ENCODE data around the gene FGA. TPM values are rescaled to one million over a fixed set of nuclear protein-coding genes. Genes with fewer than 3 reads are reported as not detected.
"Not testable (repeated sequence)": the region's sequence is repeated elsewhere in the genome, so short reads cannot be mapped to it uniquely, and the experiment has no call there.

FGA gene
- total RNA-seq, 2 experiments from 2014 or later = not detected

DNA sequence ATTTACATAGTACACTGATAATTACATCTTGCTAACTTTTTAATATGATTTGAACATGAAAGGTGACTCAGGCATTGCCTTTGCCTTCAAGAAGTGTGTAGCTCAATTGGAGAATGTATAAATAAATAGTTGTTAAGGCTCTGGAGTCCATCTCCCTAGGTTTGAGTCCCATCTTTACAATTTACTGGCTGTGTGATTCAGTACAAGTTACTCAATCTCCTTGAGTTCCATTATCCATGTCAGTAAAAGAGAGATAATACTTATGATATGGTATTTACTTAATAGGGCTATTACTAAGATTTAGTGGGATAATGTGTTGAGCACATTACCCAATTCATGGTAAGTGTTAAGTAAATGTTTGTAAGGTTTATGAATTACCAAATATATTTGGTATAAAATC, 23.8 kb upstream of the FGA start:
- Mint-ChIP-seq H3K9me3 (no peaks in the 10 kb centered on the region), H3K4me3 (no peak overlapping the region)

DNA sequence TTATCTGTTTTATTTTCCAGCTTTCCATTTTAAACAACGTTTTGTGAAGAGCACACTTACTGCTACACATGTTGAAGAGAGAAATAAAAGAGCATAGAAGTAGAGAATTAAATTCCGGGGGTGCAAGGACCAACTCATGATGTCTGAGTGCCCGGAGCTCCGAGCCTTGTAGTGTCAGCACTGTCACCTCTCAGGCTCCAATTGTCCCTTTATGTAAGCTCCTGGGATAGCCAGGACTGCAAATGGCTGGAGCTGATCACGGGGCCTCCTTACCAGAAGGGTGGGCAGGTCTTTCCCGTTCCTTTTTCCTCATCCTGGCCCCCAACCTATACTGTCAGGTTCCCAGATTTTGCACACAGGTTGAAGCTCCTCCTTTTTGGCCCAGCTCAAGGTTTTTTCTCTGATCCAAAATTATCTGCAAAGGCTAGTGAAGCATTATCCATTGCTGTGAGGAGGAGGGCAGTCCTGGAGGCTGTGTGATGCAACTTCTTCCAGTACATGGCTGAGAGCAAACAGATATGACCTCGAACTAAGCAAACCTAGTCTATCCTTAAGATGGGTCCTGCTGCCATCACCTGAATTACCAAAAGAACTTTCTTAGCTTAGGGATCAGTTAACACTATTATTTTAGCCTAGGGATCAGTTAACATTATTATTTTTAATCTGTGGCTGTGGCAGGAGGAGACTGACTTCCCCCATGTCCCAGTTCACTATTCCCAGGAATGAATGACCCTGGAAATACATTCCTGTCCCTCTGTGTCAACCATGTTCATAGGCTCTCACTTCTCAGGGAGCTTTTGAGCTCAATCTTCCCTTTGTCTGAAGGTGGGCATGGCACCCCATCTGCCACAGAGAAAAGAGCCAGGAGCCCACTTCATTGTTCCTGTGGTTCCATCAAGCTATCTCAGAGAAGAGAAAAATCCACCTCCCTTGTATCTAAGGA, 22.2 kb upstream of the FGA start, which contains the start of gene FGG:
FGG (minus strand) TSS at position 185 of the 943 bp plus-strand sequence; CDS start at position 138, 47 bp downstream.
- H3K27ac Mint-ChIP-seq = no peak within 1 kb of the TSS
- H3K9me3 Mint-ChIP-seq = no peaks in the 10 kb centered on the region
- H3K4me3 Mint-ChIP-seq = no peak within 1 kb of the TSS
- H3K27me3 Mint-ChIP-seq = peaks cover 31% of the 10 kb centered on the region
- DNase-seq = no peak
- peaks cover 9% of the 10 kb centered on the region for H3K4me1 Mint-ChIP-seq
- H3K36me3 Mint-ChIP-seq = no peaks in the 10 kb centered on the region

More for the DNA sequence above, 23.8 kb upstream of the FGA start:
- no peak for DNase-seq
- Mint-ChIP-seq H3K36me3 (no peaks in the 10 kb centered on the region), H3K4me1 (peaks cover 9% of the 10 kb centered on the region), H3K27ac (no peak overlapping the region), H3K27me3 (peaks cover 20% of the 10 kb centered on the region)

DNA sequence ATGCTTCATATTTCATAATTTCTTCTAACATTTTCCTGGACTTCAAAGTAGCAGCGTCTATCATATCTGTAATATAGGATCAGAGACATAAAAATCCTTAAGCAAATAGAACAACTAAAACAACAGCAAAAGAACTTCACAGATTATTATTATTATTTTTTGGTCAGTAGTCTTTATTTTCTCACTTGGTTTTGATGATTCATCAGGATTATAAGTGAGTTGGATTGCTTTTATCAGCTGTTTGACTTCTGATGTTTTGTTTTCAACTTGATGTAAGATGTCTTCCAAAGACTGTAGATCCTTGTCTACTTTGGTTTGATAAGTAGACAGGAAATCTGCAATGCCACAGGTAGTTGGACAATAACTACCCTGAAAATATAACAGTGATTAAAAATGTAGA, 21.3 kb upstream of the FGA start:
- Mint-ChIP-seq H3K4me3 (no peak overlapping the region), H3K9me3 (no peaks in the 10 kb centered on the region), H3K4me1 (peaks cover 6% of the 10 kb centered on the region), H3K27me3 (peaks cover 31% of the 10 kb centered on the region), H3K36me3 (no peaks in the 10 kb centered on the region), H3K27ac (no peak overlapping the region)
- DNase-seq = no peak

DNA sequence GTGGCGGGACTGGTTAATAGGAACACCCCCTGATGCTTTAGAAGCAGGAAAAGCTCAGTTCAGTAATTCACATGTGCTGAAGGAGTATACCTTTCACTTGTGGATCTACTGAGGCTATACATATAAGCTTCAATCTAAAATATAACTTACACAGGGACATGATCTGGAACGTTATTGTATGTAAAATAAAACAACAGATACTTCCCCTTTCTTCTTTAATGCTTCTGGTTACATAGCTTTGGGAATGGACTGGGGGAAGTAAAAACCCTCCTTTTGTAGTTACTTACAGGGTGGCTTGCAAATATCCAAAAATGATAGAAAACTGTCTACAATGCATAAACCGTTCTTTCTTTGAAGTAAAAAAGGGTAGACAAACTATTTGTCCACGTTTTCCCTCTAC, 20.0 kb upstream of the FGA start:
- no peak for DNase-seq
- Mint-ChIP-seq H3K36me3 (no peaks in the 10 kb centered on the region), H3K27ac (no peak overlapping the region), H3K27me3 (peaks cover 31% of the 10 kb centered on the region), H3K4me1 (no peaks in the 10 kb centered on the region), H3K4me3 (no peak overlapping the region), H3K9me3 (no peaks in the 10 kb centered on the region)

DNA sequence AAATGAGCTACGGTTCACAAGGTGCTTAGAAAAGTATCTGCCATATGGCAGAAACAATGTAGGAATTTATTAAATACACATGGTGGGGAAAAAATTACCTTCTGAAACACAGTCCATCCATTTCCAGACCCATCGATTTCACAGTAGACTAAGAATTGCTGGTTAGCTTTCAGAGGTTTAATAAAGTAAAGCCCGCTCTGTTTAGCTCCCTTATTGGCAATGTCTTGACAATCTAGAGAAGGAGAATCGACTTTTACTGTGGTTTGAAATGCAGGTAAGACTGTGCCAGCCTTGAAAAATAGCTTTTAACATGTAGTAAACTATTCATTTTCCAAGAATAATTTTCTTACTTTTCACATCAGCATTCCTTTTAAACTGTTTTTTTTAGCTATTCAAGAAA, 19.0 kb upstream of the FGA start:
- no peaks in the 10 kb centered on the region for H3K9me3 Mint-ChIP-seq
- no peak for DNase-seq
- H3K36me3 Mint-ChIP-seq = no peaks in the 10 kb centered on the region
- H3K27ac Mint-ChIP-seq = no peak overlapping the region
- peaks cover 34% of the 10 kb centered on the region for H3K27me3 Mint-ChIP-seq
- H3K4me1 Mint-ChIP-seq = no peaks in the 10 kb centered on the region
- no peak overlapping the region for H3K4me3 Mint-ChIP-seq

DNA sequence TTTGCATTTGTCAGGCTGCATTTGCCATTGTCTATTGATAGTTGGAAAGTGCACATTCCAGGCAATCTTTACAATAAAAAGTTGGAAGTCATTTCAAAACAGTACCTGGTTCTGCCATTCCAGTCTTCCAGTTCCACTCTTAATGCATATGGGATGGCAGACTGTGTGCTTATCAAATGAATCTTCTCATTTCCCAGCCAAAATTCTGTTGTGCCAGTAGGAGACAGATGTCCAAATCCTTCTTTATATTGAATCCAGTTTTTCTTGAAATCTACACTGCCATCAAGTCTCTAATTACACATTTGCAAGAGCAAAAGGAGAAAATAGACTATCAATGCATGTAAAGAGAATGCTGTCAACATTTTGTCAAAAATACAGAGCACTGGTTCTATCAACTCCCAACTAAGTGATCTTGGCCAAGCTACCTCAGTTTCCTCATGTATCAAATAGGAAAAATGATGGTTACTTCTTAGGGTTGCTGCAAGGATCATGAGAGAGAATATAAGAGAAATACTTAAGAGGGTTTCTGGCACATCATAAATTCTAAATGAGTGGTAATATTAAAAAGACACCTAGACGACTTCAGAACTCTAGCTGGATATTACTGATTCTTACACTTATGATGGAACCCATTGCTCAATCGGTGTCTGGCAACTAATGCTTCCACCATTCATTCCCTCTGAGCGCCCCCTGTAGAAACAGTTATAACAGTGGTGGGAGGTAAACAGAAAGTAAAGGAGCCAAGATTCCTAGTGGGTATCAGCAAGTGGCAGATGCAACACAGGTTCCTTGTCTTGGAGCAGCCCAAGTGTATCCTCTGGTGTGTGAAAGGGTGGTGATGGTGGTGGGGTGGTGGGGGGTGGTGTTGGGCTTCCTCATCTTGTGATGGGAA, 18.1 kb upstream of the FGA start:
- Mint-ChIP-seq H3K36me3 (no peaks in the 10 kb centered on the region), H3K27me3 (peaks cover 31% of the 10 kb centered on the region), H3K9me3 (no peaks in the 10 kb centered on the region), H3K4me3 (no peak overlapping the region), H3K27ac (no peak overlapping the region), H3K4me1 (no peaks in the 10 kb centered on the region)
- no peak for DNase-seq

DNA sequence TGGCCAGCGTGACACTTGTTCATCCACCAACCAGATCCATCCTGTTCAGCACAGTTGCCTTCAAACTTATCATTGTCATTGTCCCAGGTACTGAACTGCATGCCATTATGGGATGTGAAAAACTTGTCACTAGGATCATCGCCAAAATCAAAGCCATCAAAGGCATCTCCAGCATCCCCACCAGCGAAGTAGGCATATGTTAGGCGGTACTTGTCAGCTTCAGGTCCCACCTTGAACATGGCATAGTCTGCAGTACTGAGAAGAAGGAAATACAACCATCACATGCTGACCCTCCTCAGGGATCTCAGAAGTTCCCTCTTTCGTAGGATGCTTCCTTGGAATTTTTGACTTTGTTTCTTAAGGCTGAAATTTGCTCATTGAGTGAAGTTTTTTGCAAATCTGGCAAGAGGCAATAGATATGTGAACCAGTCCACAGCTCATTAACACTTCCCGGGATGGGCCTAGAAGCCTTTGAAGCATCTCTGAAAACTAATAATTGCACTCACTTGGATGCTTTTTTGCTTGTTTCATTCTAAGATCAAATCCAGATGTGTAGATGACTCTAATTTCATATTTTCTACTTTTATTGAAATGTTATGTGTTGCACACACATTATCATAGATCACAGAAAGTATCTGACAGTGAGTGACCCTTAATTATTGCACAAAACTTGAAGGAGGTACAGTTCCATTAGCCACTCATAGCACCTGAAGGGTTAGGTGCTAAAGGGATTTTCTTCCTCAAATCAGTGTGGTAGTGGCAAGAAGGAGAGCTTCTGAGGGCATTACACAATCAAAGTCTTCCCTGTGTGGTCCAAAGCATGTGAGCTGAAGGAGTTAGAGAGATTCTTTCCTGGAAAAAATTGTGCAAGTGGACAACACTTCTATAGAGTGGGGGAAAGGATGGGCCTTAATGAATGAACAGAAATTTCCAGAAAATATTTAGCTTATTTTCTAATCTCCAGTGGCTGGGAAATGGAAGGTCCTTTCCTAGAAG, 16.5 kb upstream of the FGA start:
- no peaks in the 10 kb centered on the region for H3K36me3 Mint-ChIP-seq
- no peak overlapping the region for H3K27ac Mint-ChIP-seq
- no peaks in the 10 kb centered on the region for H3K9me3 Mint-ChIP-seq
- H3K4me1 Mint-ChIP-seq = no peaks in the 10 kb centered on the region
- H3K27me3 Mint-ChIP-seq = peaks cover 36% of the 10 kb centered on the region
- no peak for DNase-seq
- H3K4me3 Mint-ChIP-seq = no peak overlapping the region

DNA sequence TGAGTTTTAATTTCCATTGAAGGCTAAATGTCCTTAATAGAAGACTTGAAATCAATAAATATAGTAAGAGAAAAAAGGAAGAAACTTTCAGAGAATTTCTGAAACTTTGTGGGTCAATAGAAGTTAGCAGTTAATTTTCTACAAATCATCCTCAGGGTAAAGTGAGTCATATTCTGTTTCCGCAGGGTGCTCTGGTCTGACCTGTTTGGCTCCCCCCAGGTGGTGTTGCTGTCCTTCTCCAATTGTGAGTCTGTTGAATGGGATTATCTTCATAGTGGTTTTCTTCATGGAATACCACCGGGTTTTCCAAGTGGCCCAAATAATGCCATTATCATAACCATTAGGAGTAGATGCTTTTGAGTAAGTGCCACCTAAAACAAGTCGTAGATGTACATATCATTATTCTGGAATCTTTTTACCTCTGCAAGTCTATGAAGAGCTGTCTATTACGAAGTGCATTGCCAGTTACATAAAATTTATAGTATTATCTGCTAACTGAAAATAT, 14.2 kb upstream of the FGA start:
- Mint-ChIP-seq H3K27me3 (peaks cover 34% of the 10 kb centered on the region), H3K4me3 (no peak overlapping the region), H3K9me3 (no peaks in the 10 kb centered on the region), H3K4me1 (no peaks in the 10 kb centered on the region), H3K36me3 (no peaks in the 10 kb centered on the region), H3K27ac (no peak overlapping the region)
- DNase-seq = no peak

DNA sequence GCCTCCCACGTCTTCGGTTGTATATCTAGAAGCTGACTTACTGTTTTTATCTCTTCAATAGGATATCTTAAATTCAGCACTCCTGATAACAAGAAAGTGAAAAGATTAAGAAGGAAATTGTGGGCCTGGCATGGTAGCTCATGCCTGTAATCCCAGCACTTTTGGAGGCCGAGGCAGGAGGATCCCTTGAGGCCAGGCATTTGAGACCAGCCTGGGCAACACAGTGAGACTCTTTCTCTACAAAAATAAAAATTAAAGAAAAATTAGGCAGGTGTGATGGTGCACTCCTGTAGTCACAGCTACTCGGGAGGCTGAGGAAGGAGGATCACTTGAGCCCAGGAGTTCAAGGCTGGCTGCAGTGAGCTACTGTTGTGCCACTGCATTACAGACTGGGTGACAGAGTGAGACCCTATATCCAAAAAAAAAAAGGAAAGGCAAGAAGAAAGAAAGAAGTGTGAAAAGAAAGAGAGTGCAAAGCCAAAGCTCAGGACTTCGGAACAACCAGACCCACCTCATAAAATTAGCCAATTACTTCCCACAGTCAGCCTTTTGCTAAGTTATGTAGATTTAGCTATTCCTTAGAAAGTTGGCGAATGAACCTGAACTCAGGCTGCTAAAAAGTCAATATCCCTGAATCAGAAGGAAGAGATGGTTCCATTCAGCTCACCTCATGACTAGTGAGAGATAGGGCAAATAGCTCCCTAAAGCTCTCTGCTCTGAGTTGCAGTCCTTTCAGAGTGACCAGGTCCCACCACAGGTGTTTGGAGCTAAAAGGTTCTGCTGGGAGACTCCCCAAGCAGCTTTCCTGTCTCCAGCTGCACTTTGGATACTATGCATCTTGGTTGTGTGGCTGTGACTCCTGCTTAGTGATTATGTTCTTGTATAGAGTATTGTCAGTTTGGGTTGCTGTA, 12.7 kb upstream of the FGA start:
- no peak for DNase-seq
- Mint-ChIP-seq H3K4me3 (no peak overlapping the region), H3K27me3 (peaks cover 25% of the 10 kb centered on the region), H3K9me3 (no peaks in the 10 kb centered on the region), H3K27ac (no peak overlapping the region), H3K36me3 (no peaks in the 10 kb centered on the region), H3K4me1 (no peaks in the 10 kb centered on the region)

DNA sequence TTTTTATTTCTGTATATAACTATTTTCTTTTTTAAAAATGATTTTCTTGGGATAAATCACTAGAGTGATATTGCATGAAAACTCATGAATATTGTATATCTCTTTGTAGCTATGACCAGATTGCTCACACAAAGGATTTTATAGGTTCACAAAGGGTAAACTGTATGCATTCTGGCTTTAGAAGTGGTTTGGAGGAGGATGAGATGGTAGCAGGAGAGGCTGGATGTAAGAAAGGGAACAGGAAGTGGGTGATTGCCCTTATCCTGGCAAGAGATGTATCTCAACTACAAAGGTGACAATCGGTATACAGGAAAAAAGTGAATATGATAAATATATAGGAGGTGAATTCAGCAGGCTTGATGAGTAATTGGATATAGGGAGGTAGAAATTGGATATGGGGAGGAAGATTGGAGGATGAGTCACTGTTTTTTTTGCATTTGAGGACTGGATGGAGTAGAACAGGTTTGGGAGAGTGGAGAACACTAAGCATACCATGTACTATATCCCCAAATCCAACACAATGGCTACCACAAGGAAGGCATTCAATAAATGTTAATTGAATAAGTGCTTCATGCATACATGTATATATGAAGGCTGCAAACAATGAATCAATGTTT, 12.0 kb upstream of the FGA start:
- H3K27ac Mint-ChIP-seq = no peak overlapping the region
- H3K4me1 Mint-ChIP-seq = no peaks in the 10 kb centered on the region
- H3K4me3 Mint-ChIP-seq = no peak overlapping the region
- no peaks in the 10 kb centered on the region for H3K9me3 Mint-ChIP-seq
- peaks cover 28% of the 10 kb centered on the region for H3K27me3 Mint-ChIP-seq
- H3K36me3 Mint-ChIP-seq = no peaks in the 10 kb centered on the region
- DNase-seq = no peak

DNA sequence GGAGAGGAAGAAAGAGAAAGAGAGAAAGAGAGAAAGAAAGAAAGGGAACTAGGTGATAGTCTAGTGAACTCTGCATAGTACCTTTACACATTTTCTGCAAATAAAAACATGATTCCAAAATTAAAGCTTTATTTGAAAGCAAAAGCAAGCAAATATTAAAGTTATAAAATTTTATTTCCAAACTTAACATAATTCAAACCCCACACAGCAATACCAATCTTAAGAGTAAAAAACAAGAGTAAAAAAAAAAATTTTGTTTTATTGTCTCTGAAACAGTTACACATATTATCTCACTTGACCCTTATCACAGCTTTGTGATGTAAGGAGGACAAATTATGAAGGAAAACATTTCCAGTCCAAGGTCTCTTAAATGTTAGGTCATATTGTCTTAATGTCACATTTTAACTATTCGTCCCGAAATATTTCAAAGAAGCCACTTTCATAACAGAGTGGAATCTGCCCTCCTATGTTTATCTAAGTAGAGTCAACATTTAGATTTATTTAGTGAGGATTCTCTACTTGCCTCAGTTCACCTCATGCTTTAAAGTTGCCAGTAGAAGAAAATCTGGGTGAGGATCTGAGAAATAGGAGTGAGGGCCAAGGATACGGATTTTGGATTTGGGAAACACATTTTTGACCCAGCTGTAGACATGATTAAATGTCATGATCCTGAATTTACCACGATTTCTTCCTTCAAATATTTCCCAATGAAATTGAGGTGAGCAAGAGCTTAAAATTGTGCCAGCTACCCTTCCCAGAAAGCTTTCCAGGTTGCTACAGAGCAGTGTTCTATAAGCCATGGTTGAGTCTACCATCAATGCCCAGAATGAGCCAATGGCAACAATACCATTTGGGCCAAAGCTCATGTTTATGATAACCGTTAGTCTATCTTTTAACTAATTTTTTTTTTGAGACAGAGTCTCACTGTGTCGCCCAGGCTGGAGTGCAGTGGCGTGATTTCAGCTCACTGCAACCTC, 7.5 kb upstream of the FGA start:
- Mint-ChIP-seq H3K27ac (no peak overlapping the region), H3K4me3 (no peak overlapping the region), H3K4me1 (no peaks in the 10 kb centered on the region), H3K9me3 (no peaks in the 10 kb centered on the region), H3K27me3 (peaks cover 28% of the 10 kb centered on the region), H3K36me3 (no peaks in the 10 kb centered on the region)
- no peak for DNase-seq

DNA sequence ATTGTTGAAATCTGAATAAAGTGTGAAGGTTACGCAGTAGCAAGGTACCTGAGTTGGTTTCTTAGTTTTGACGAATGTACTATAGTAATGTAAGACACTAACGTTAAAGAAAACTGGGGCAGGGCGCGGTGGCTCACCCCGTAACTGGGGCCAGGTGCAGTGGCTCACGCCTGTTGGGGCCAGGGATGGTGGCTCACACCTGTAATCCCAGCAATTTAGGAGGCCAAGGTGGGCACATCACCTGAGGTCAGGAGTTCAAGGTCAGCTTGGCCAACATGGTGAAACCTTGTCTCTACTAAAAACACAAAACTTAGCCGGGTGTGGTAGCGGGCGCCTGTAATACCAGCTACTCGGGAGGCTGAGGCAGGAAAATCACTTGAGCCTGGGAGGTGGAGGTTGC, 6.7 kb upstream of the FGA start:
- not testable (repeated sequence) for DNase-seq, H3K4me3 Mint-ChIP-seq, H3K27ac Mint-ChIP-seq, H3K4me1 Mint-ChIP-seq, H3K9me3 Mint-ChIP-seq, H3K36me3 Mint-ChIP-seq
- peaks cover 22% of the 10 kb centered on the region for H3K27me3 Mint-ChIP-seq
